IPS DF 6.9 (cell line): Measurements from ENCODE around the gene STRN3.

Experiments
- DNase-seq: peaks from one replicate; pipeline ENCODE4 v3.0.0-alpha.2; 2013; ENCODE audit warnings: low read depth, low spot score
- H3K27ac ChIP-seq: one replicate; pipeline ENCODE4 v1.5.1; 2013; ENCODE audit warnings: low read length, control low read depth
- H3K27me3 ChIP-seq: 2 replicates; pipeline ENCODE4 v1.6.1; 2013; ENCODE audit warnings: mild to moderate bottlenecking, low read length; ENCODE audit not compliant: control insufficient read depth, insufficient read depth
- H3K36me3 ChIP-seq: 2 replicates; pipeline ENCODE4 v1.6.1; 2013; ENCODE audit warnings: low read length; ENCODE audit not compliant: control insufficient read depth, insufficient read depth
- H3K4me1 ChIP-seq: 2 replicates; pipeline ENCODE4 v1.6.1; 2013; ENCODE audit warnings: low read length; ENCODE audit not compliant: control insufficient read depth, insufficient read depth
- H3K4me3 ChIP-seq: 2 replicates; pipeline ENCODE4 v1.5.1; 2013; ENCODE audit warnings: mild to moderate bottlenecking, low read length
- H3K9me3 ChIP-seq: 2 replicates; pipeline ENCODE4 v1.6.1; 2013; ENCODE audit warnings: low read length, inconsistent platforms; ENCODE audit not compliant: control insufficient read depth, insufficient read depth
- WGBS: extraction: QIAGEN DNeasy Blood & Tissue Kit; methylation state at CpG from one replicate; pipeline ENCODE4 v1.1.7; 2013; ENCODE audit warnings: mixed read lengths, missing lambda C conversion rate; ENCODE audit not compliant: insufficient read length, insufficient coverage; 5-methylcytosine and 5-hydroxymethylcytosine counted together

STRN3 gene

GRCh38 chr14:30893819-30894218, 132.4 kb downstream of the STRN3 start:
- 100% methylated on average over 2 of the region's 2 CpGs for WGBS

GRCh38 chr14:30889244-30889594, 137.0 kb downstream of the STRN3 start:
- H3K4me3 ChIP-seq: no peak overlapping the region
- no peak for DNase-seq
- no peaks in the 10 kb centered on the region for H3K27me3 ChIP-seq
- H3K36me3 ChIP-seq: no peaks in the 10 kb centered on the region
- no peak overlapping the region for H3K27ac ChIP-seq
- no peaks in the 10 kb centered on the region for H3K4me1 ChIP-seq
- whole genome bisulfite sequencing: no CpG with 5 or more reads among the region's 4 CpGs
- no peaks in the 10 kb centered on the region for H3K9me3 ChIP-seq

More at GRCh38 chr14:30893819-30894218, 132.4 kb downstream of the STRN3 start:
- no peaks in the 10 kb centered on the region for H3K27me3 ChIP-seq
- H3K36me3 ChIP-seq: no peaks in the 10 kb centered on the region; the same call in 1 of the 2 replicates
- H3K9me3 ChIP-seq: no peaks in the 10 kb centered on the region
- no peak overlapping the region for H3K27ac ChIP-seq
- no peak overlapping the region for H3K4me3 ChIP-seq
- DNase-seq: no peak
- no peaks in the 10 kb centered on the region; the same call in 1 of the 2 replicates for H3K4me1 ChIP-seq

- no peak for DNase-seq
- H3K27me3 ChIP-seq: no peaks in the 10 kb centered on the region
- no peaks in the 10 kb centered on the region for H3K36me3 ChIP-seq
- no peak overlapping the region for H3K27ac ChIP-seq
- no peaks in the 10 kb centered on the region for H3K9me3 ChIP-seq
- no CpG with 5 or more reads among the region's 5 CpGs for WGBS
- H3K4me3 ChIP-seq: no peak overlapping the region
- no peaks in the 10 kb centered on the region for H3K4me1 ChIP-seq
Measured at GRCh38 chr14:30888480-30889243, 137.5 kb downstream of the STRN3 start.

- H3K36me3 ChIP-seq: no peaks in the 10 kb centered on the region
- WGBS: no CpG with 5 or more reads among the region's 7 CpGs
- H3K27me3 ChIP-seq: no peaks in the 10 kb centered on the region
- H3K4me1 ChIP-seq: no peaks in the 10 kb centered on the region
- no peak for DNase-seq
- no peak overlapping the region for H3K27ac ChIP-seq
- no peaks in the 10 kb centered on the region for H3K9me3 ChIP-seq
- no peak overlapping the region for H3K4me3 ChIP-seq
Measured at GRCh38 chr14:30885840-30886740, 140.1 kb downstream of the STRN3 start.

GRCh38 chr14:30884901-30885300, 141.3 kb downstream of the STRN3 start:
- Histone ChIP-seq H3K4me1 (no peaks in the 10 kb centered on the region), H3K4me3 (no peak overlapping the region), H3K9me3 (no peaks in the 10 kb centered on the region), H3K27ac (no peak overlapping the region), H3K27me3 (no peaks in the 10 kb centered on the region), H3K36me3 (no peaks in the 10 kb centered on the region)
- no CpG with 5 or more reads among the region's 3 CpGs for WGBS
- no peak for DNase-seq

- H3K36me3 ChIP-seq: no peaks in the 10 kb centered on the region
- WGBS: no CpG with 5 or more reads among the region's 6 CpGs
- H3K27me3 ChIP-seq: no peaks in the 10 kb centered on the region
- H3K4me1 ChIP-seq: no peaks in the 10 kb centered on the region
- H3K9me3 ChIP-seq: no peaks in the 10 kb centered on the region
- no peak overlapping the region for H3K4me3 ChIP-seq
- no peak for DNase-seq
- H3K27ac ChIP-seq: no peak overlapping the region
Measured at GRCh38 chr14:30883508-30884294, 142.5 kb downstream of the STRN3 start.

GRCh38 chr14:30882431-30882830, 143.7 kb downstream of the STRN3 start:
- Histone ChIP-seq H3K9me3 (no peaks in the 10 kb centered on the region), H3K36me3 (no peaks in the 10 kb centered on the region)
- no peak for DNase-seq

GRCh38 chr14:30876692-30877091, 149.5 kb downstream of the STRN3 start:
- H3K4me1 ChIP-seq: 0 out of 2 replicates have a peak, but pooled peaks cover 1% of the 10 kb centered on the region
- peaks cover 17% of the 10 kb centered on the region; the same call in 1 of the 2 replicates for H3K27me3 ChIP-seq
- no peaks in the 10 kb centered on the region for H3K36me3 ChIP-seq
- no peak overlapping the region for H3K27ac ChIP-seq
- no peak overlapping the region for H3K4me3 ChIP-seq
- no peaks in the 10 kb centered on the region for H3K9me3 ChIP-seq
- no peak for DNase-seq
- no CpG with 5 or more reads among the region's 4 CpGs for WGBS

More at GRCh38 chr14:30882431-30882830, 143.7 kb downstream of the STRN3 start:
- H3K4me1 ChIP-seq: no peaks in the 10 kb centered on the region
- H3K27ac ChIP-seq: no peak overlapping the region
- WGBS: 75% methylated on average over 1 of the region's 1 CpG
- no peak overlapping the region for H3K4me3 ChIP-seq
- H3K27me3 ChIP-seq: no peaks in the 10 kb centered on the region

GRCh38 chr14:30875788-30876053, 150.5 kb downstream of the STRN3 start:
- Histone ChIP-seq H3K4me3 (no peak overlapping the region; the same call in 1 of the 2 replicates), H3K9me3 (no peaks in the 10 kb centered on the region), H3K4me1 (0 out of 2 replicates have a peak, but pooled peaks cover 1% of the 10 kb centered on the region), H3K27ac (no peak overlapping the region), H3K36me3 (no peaks in the 10 kb centered on the region), H3K27me3 (peaks cover 17% of the 10 kb centered on the region; the same call in 1 of the 2 replicates)
- WGBS: no CpG with 5 or more reads among the region's 9 CpGs
- no peak for DNase-seq
